NCI-H82 (cell line): ENCODE measurements around the gene CZIB.
"Not testable (repeated sequence)": the region's sequence is repeated elsewhere in the genome, so short reads cannot be mapped to it uniquely, and the experiment has no call there.

Experiments
- DNase-seq: peaks from one replicate; lab custom pipeline; 2025; lab: John Stamatoyannopoulos, UW

CZIB gene

DNA sequence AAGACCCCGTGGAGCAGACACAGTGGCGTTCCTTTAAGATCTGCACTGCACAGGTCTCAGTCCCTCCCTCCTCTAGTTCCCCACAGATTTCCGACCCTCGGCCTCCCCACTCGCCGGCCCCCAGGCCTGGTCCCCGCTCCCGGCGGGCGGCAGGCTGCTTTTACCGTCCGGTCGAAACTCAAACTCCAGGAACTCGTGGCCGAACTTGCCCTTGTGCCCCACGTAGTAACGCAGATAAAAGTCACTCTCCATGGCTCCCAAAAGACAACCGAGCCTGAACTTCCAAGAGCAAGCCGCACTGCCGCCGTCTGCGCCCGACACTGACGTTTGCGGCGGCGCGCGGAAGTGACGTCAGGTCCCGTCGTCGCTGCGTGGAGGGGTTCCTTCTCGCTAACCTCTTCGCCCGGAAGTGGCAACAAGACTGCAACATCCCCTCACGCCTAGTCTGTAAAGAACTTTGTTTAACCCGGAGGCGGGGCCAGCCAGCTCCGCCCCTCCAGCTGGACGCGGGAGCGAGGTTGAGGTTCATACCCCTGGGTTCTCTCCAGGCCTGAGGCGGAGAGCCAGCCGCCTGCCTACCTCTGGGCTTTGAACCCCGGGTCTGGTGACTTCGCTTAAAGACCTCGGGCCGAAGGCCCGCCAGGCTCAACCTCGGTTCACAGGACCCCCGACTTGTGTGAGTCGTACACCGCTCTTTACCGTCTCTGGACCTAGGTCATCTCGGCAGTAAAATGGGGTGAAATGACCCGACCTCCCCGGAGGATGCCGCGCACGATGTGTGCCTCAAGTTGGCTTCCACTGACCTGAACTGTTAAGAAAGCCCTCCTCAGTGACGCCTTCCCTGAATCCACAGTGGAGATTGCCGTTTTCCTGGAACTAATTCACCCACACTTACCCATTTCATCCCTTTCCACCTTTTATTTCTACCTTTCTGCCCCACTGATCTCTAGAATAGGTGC, 18.0 kb upstream of the CZIB start, which contains the start of gene MAGOH:
Gene MAGOH (minus strand): TSS at position 322 of the 959 bp plus-strand sequence. CDS start 70 bp downstream, at position 252.
- peak; percentile 99 for DNase-seq

GRCh38 chr1:53237638-53238037, 17.2 kb upstream of the CZIB start:
- peak; percentile 40 for DNase-seq

DNA sequence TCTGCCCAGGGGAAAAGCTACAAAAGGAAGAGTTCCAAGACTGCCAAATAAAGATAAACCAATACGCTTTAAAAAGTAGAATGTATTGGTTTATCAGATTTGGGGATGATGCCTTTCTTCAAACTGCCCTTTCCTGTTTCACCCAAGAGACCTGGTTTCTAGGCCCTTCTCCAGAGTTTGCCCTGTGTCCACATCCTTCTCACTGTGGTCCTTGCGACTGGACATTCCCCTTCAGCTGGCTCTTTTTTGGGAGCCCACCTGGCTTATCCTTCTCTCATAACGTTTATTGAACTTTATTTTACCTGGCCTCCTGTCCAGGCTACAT, 490 bp upstream of the CZIB start:
- DNase-seq, result no peak

DNA sequence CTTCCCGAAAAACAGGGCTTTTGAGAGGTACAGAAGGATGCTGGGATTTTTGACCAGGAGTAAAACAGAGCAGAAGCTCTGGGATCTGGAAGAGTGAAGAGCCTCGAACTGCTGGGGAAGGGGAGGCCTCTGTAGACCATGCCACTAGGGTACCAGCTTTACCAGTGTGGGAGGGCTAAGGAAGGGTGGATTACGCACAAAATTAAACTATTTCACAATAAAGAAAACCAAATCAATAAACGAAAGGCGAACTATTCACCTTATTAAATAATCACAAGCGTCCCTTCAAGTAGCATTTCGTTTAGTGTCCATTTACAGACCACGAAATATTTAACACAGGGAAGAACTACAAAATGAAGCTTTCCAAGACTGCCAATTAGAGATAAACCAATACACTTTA, 723 bp downstream of the CZIB start:
- DNase-seq, result no peak

- DNase-seq, result no peak
Observed at GRCh38 chr1:53218201-53218600, 2.2 kb downstream of the CZIB start.

GRCh38 chr1:53214376-53214940, 6.0 kb downstream of the CZIB start:
- no peak for DNase-seq

GRCh38 chr1:53210954-53211353, 9.5 kb downstream of the CZIB start:
- no peak for DNase-seq

- no peak for DNase-seq
Observed at GRCh38 chr1:53210352-53210751, 10.1 kb downstream of the CZIB start.

DNA sequence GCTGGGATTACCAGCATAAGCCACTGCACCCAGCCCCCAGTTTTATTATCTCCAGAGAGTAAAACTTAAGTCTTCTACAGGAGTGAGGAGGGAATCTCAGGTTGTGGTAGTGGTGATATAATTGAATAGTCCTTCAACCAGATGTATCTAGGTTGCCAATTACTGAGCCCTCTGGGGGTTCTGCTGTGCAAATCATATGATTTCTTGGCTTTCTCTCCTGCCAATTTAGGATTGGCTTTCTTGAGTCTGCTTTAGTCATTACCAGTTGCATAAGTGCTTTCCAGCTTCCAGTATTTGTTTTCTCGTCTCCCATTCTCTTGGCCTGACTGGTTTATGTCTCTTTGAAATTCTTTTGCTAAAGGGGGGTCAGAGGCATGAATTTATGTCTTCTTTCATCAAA, 12.7 kb downstream of the CZIB start:
- no peak for DNase-seq

DNA sequence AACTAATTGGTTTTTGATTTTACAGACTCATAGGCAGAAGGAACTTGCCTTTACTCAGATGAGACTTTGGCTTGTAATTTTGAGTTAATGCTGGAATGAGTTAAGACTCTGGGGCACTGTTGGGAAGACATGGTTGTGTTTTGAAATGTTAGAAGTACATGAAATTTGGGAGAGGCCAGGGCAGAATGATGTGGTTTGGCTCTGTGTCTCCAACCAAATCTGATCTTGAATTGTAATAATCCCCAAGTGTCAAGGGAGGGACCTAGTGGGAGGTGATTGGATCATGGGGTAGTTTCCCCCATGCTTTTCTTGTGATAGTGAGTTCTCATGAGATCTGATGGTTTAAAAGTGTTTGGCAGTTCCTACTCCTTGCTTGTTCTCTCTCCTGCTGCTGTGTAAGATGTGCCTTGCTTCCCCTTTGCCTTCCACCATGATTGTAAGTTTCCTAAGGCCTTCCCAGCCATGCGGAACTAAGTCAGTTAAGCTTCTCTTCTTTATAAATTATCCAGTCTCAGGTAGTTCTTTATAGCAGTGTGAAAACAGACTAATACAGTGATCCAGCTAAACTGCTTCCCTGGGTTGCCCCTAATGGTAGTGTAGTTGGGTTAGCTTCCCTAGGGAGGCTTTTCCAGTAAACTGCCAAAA, 13.6 kb downstream of the CZIB start:
- no peak for DNase-seq

DNA sequence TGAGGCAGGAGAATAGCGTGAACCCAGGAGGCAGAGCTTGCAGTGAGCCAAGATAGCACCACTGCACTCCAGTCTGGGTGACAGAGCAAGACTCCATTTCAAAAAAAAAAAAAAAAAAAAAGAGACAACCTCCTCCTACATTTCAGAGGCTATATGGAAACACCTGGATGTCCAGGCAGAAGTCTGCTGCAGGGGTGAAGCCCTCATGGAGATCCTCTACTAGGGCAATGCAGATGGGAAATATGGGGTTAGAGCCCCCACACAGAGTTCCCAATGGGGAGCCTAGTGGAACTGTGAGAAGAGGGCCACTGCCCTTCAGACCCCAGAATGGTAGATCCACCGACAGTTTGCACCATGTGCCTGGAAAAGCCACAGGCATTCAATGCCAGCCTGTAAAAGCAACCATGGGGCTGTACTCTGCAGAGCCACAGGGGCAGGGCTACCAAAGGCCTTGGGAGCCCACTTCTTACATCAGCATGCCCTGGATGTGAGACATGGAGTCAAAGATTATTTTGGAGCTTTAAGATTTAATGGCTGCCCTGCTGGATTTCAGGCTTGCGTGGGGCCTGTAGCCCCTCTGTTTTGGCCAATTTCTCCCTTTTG, 14.2 kb downstream of the CZIB start:
- DNase-seq, result peak; percentile 26

DNA sequence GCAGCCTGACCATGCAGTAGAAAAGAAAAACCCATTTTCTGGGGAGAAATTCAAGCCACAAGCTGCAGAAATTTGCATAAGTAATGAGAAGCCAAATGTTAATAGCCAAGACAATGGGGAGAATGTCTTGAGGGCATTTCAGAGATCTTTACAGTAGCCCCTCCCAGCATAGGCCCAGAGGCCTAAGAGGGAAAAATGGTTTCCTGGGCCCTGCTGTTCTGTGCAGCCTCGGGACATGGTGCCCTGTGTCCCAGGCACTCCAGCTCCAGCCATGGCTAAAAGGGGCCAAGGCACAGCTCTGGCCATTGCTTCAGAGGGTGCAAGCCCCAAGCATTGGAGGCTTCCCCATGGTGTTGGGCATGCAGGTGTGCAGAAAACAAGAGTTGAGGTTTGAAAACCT, 14.9 kb downstream of the CZIB start:
- DNase-seq, result not testable (repeated sequence)

- no peak for DNase-seq
Observed at GRCh38 chr1:53203466-53203865, 17.0 kb downstream of the CZIB start.

DNA sequence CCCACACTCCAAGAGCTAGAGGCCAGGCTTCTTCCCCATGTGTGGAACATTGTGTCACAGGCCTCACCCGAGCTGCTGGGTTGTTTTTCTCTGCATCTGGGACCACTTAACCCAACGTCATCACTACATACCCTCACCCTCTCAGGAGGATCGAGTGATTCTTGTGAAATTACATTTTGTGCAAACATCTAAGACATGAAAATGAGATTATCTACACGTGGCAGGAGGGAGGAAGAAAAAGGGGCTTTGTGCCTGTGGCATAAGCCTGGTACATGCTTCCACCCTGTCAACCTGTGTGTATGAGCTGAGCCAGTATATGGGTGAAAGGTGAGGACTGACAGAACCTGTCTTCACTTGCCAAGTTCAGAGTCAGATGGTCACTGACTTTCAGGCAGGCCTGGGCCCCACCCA, 22.2 kb downstream of the CZIB start:
- DNase-seq, result peak; percentile 54

DNA sequence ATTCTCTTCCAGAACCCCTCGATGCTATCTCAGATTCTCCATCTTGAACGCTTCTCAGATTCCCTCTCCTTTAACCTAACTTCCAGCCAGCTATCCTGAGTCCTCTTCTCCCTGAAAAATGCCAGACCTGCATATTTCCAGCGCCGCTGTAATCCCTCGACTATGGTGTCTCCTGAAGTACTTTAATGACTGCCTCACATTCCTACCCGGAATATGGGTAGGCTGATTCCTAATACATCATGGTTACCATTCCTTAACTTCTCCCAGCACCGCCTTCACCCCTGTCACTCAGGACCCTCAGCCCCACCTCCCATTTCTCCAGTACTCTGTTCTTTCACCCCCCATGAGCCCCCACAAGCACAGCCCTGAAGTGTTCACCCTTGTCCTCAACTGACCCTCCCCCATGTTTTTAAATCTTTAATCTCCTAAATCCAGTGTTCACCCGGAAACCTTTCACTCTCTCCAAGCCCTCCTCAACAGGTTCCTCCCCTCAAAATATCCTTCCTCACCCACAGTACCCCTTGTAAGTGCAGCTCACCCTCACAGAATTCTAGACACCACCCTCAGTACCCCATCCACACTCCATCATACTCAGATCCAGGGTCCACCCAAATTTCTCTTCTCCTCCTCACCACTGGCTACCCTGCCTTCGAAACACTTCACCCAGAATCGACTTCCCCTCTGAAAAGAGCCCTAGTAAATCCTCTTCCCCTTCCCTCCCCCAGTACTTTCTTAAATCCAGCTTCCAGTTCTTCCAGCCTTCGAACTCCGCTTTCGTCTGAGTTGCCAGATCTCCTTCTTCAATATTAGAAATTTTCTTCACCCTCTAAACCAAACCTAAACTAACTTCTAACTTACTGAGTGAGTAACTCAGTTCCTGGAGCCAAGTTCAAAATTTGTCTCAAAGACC, 22.9 kb downstream of the CZIB start:
- peak; percentile 75 for DNase-seq

- peak; percentile 98 for DNase-seq
Observed at GRCh38 chr1:53196485-53197290, 23.7 kb downstream of the CZIB start, which contains the start of gene CPT2. Gene CPT2, plus strand, starts transcription at chr1:53196824. Its CDS starts 120 bp downstream, at chr1:53196944.

- peak; percentile 40 for DNase-seq
Observed at GRCh38 chr1:53196017-53196484, 24.4 kb downstream of the CZIB start.

DNA sequence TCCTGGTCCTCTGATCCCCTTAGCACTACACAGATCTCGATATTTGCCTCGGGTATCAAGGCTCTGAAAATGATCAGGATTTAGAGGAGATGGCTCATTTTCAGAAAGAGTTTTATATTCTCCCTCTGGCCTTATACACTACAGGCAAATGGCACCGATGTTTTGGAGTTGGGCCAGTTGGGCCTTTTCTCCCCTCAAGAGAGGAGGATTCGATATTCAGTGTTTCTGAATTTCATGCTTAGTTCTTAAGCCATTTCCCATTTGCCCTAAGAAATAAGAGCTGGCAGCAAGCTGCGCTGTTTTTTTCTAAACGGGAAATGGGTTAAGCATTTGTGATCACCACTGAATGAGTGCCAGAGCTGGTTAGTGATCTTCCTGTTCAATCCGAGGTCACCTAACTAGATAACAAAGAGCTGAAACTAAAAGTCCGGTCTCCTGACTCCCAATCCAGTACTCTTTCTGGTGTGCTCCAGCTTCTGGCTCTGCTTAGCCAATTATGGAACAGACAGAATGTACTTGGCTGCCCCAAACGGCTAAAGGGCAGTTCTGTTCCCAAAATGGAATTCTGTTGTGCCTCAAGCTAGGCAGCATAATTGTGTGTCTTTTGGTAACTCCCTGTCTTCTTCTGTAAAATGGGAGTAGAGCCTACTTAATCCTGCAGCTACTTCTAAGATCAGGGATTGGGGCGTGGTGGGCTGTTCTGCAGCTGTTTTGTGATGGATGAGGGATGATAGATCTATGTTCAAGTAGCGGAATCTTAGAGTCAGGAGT, 25.0 kb downstream of the CZIB start:
- peak; percentile 43 for DNase-seq

DNA sequence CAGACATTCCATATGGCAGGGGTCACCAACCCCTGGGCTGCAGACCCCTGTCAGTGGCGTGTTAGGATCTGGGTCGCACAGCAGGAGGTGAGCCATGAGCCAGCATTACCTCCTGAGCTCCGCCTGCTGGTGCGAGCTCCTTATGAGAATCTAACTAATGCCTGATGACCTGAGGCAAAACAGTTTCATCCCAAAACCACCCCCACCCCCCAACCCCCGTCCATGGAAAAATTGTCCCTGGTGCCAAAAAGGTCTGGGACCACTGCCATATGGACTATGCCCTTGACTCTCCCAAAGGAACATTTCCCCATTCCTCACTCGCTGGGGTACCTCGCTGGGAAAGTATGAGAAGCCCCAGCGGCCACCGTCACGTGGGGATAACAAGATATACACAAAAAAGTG, 30.2 kb downstream of the CZIB start:
- DNase-seq, result no peak

GRCh38 chr1:53189061-53189460, 31.4 kb downstream of the CZIB start:
- DNase-seq, result no peak
